NCI-H2029 treated with DMSO at 0.1 percent for 48 hours (cell line): ENCODE data around the gene NGFR.

Source experiments
- DNase-seq: peaks from one replicate; lab custom pipeline; 2025; lab: John Stamatoyannopoulos, UW

The NGFR gene

DNA sequence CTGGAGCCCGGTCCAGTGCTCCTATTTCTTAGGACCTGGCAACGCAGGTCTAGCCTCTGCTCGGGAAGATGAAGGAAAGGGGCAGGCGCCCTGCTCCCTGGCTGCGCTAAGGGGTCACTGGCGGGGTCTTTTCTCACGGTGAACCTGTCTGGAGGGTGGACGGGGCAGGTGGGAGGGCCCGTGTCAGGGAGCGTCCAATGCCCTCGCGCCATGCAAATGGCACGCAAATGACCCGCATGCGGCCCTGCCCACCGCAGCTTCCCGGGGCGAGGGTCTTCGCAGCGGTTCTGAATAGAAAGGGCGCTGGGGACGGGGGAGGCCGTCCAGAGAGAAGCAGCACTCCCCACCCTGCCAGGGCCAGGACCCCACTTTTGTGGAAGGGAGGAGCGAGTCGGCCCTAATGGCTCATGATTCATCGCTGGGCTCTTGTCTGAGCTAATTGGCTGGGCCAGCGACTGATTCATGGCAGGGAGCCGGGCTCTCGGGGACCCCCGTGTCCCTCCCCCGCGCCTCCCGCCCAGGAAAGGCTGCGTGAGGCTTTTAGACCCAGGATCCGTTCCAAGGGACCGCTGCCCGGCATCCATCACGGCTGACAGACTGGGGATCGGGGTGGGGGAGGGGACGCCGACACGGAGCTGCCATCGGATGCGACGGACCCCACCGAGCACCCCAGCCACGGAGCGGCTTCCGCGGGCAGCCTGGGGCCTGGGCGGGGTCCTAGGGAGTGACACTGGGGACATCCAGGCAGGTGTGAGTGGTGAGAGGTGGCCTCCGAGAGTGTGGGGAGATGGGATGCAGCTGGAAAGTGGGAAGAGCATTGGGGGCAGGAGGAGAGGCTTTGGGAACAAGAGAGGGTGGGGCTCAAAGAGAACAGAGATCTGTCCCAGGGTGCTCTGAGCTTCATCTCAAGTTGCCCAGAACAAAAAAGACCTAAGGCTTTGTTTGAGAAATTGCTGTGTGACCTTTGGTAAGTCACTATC, 25.0 kb upstream of the NGFR start:
- no peak for DNase-seq

DNA sequence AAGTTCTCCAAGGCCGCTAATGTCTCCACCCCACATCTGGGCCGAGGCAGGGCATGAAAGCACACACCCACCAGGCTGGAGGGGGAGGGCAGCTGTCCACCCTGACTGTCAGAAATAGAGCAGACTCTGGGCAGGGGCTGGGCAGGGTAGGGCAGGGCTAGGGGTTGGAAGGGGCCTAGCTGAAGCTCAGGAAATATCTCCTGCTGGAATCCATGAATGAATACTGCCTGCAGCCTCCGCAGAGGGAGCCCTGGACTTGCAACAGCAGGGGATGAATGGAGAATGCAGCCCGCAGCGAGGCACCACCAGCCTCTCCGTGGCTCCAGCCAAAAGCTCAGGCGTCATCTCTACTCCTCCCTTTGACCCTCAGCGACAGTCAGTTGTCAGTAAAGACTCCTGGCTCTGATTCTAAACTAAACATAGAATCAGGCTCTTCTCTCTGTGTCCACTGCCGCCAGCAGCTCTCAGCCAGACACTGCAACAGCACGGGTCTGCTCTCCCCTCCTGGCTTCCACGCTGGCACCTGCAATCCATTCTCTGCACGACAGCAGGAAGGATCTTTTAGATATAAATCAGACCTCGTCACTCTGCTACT, 23.9 kb upstream of the NGFR start:
- no peak for DNase-seq

DNA sequence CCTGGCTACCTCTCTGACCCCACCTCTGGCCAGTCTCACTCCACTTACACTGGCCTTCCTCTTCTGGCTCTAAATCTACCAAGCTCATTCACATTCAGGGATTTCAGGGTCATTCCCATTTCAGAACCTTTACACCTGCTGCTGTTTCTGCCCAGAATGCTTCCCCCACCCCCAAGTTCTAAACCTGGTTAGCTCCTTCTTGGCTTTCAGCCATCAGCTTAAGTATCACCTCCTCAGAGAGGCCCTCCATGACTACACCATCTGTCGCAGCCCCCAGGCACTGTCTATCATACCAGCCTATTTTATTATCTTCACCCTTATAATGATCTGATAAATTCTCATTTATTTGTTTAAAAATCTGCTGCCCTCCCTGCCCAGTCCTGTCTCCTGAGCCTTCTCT, 23.3 kb upstream of the NGFR start:
- DNase-seq: no peak

DNA sequence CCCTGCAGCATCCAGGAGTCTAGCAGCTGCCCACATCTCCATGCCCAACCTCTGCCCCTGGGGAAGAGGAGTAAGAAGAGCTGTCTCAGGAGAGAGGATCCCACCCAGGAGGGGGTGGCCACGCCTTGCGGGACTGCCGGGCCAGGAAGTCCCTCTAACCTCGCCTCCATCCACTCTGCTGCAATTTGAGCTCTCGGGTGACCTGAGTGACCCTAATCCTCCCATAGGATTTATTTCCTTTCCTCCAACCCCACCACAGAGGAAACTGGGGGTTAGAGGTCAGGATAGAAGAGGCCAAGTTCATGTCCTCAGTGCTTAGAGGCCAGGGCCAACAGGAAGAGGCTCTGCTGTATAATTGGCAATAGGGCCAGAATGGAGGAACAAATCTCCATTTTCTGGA, 22.6 kb upstream of the NGFR start:
- no peak for DNase-seq

DNA sequence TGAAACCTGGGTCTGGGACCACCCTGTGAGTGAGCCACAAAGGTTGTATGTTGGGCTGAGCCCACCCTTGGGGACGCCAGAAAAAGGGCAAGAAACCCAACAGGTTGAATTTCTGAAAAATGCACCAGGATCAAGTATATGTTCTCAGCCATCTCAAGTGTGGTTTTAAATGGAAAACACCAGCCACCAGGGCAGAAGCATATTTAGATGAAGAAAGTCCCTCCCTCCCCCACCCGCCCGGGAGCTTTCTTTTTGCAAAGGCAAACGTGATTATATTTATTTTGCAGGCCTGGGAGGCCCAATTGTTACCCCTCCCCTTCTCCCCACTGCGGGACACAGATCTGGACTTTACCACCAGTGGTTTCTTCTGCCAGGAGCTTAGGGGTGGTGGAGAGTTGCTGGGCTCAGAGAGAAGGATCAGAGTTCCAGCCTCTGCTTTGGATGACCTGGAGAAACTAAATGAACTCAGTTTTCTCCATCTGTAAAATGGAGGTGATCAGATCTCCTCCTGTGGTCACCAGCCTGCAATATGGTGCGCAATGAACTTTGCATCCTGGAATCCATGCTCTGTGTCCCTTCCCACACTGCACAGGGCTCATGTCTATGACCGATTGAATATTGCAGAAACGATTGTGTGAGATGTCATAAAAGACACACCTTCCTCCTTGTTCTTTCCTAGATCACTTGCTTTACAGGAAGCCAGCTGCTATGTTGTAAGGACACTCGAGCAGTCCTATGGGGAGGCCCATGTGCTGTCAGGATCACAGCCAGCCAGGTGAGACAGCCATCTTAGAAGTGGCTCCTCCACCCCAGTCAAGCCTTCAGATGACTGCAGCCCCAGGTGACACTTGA, 21.0 kb upstream of the NGFR start:
- no peak for DNase-seq

DNA sequence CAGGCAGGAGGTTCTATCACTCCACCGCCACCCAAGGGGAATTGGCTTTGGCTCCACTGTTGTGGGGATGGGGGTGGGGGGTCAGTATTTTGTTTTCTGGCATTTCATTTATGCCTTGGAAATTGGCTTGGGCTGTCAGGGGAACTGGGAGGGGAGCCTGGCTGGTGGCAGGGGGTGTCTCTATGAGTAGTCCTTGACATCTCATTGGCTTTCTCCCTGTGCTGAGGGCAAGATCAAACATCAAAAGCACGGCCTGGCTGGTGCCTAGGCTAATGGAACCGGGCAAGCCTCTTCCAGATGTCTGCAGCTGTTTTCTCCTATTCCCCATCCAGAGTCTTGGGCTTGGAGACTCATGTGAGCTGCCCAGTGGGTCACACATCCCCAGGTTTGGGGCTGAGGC, 17.4 kb upstream of the NGFR start:
- DNase-seq: no peak

DNA sequence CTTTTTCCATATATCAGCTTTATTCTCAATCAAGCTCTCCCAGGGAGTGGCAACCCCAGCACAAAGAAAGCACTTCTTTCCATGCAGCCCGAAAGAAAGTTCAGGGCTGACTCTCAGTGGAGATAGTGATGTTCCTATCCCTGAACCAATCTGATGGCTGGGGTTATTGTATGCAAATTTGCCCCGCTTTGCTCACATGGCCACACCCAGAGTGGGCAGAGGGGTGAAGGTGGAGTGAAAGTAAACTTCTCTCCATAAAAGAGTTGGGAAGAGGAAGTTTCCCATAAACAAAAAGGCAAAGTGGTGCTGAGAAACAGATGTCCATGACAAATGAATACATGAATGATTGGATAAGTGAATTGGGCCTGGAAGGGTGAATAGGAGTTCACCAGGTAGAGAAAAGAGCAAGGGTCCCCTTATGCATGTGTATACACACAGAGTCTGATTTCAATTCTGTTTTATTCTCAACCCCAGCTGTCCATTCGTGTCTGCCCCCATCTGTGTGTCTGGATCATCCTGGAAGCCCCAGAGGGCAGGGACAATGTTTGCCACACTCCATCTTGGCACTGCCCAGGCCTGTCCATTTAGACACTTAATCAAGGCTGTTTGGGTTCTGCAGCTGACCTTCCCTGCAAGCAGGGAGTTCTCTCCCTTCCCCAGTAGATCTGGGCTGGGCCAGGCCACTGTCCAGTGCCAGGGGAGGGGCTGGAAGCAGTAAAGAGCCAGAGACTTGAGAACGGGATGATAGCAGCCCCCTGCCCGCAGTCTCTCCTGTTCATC, 14.1 kb upstream of the NGFR start:
- no peak for DNase-seq

DNA sequence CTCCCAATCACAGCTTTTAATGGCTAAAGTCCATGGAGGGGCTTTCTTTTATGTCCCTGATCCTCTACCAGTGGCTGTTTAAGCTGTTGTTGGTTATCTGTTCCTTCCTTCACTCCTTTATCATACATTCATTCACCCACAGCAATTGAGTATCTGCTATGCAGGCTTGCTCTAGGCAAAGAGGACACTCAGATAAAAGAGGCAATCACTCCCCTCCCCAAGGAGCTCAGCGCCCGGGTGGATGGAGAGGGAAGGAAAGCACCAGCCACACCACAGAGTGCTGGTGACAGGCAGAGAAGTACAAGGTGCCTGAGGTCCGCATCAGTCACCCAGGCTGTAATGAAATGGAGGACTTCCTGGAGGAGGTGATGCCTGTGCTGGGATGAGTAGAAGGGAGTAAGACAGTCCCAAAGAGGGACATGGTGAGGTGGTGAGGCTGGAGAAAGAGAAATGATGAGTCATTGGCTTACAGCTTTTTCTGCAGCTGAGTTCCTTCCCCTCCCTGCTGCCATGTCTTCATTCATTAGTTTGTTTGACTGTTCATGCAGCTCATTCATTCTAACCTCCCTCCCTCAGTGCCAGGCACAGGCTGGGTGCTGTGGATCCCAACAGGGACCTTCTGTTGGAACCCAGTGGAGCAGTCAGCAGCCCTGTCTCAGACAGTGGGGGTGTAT, 12.8 kb upstream of the NGFR start:
- DNase-seq: no peak

DNA sequence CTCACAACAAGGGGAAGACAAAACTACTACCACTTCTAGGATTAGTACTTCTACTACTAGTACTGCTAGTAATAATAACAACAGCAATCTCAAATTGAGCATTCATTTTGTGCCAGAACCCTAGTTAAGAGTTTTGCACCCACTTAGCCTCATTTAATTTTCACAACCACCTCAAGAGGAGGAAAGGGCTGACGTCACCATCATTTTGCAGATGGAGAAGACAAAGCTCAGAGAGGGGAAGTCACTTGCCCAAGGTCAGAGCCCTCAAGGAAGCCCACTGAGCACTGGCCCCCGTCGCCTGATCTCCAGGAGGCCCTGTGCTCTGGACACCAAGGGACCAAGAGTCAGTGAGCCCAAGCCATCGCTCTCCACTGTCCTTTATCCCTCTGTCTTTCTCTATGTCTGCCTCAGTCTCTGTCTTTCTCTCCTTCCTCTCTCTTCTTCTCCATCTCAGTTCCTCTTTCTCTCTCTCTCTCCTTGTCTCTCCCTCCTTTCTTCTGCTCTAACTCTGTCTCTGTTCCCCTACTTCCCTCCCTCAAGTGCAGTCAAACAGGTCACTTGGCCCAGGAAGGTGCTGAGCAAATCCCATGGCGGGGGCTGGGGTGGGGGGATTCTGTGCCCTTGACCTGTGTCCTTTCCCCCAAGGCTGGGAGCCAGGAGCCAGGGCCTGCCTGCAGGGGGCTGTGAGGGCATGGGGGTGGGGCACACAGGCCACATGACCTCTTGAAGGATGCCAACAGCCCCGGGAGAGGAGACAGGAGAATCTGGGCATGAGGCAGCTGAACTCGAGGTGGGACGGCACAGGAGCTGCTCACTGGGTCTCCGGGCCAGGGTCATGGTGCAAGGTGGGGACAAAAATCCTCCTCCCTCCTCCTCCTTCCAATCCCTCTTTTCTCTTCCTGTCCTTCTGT, 11.2 kb upstream of the NGFR start:
- no peak for DNase-seq

DNA sequence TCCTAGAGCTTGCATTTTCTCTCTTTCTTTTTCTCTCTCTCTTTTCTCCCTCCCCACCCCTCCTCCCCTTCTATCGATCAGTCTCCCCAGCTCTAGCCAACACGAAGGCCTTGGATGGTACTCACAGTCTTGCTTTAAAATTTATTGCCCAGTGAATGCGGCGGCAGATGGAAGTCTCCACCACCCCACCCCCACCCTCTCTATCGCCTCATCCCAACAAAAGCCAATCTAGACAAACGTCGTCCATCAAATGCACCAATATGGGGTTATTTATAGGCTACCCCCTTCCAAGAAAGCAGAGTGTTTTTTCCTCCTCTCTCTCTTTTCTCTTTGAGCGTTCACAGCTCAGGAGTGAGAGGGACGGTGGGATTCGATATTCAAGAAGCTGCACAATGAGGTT, 10.5 kb upstream of the NGFR start:
- no peak for DNase-seq

DNA sequence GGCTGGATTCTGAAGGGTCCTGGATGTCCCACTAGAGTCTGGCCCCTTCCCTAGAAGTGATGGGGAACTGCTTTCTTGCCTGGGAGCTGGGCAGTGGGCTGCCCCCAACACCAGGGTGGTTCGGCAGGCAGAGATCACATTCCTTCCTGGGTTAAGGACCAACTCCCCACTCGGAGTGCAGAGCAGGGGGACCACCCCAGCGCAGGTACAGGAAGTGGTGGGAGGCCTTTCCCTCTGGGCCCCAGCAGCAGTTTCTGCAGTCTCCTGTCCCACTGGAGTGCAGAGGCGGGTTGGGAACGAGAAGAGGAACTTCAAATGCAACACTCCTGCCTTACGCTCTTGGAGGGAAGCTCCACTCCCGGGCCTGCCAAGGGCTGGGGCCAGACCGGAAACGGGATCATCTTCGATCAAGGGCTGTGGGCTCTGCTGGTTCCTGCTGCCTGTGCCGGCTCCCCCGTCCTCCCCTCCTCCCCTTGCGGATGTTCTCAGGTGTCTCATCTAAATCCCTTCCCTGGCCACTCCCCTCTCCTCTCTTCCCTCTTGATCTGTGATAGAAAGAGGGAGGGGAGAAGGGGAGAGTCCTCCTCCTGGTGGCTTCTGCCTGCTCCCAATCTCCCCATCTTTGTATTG, 9.0 kb upstream of the NGFR start:
- DNase-seq: peak; percentile 60

DNA sequence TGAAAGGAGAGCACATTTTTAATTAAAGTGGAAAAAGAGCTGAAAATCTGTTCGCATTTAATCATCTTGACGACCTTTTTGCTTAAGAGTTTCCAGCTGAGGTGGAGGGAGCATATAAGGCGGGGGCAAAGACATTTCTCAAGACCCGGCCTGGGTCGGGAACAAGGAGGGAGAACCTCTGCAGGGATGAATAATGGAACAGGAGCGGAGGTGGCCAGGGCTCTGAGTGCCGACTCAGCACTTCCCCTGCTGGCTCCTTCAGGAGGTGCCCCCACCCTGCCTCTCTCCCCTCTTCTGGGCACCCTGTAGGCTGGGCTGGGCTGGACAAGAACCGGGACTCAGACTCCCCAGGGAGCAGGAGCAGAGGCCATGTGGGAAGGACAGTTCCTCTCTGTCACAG, 7.9 kb upstream of the NGFR start:
- DNase-seq: no peak

DNA sequence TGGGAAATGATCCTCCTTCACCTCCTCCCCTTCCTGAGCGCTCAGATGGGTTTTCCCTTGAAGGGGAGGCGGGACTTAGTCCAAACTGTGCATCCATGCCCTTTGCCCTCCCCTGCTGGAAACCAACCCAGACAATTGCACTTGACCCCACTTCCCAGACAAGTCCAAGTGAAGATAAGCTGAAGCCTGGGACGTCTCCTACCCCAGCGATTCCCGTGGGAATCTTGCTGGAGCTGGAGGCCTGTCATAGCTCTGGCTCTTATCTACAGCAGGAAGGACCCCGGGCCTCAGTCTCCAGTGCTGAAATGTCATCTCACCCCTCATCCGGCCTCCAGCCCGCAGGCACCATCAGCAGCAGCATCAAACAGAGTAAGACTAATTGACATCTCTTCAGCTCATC, 6.5 kb upstream of the NGFR start:
- DNase-seq: no peak

DNA sequence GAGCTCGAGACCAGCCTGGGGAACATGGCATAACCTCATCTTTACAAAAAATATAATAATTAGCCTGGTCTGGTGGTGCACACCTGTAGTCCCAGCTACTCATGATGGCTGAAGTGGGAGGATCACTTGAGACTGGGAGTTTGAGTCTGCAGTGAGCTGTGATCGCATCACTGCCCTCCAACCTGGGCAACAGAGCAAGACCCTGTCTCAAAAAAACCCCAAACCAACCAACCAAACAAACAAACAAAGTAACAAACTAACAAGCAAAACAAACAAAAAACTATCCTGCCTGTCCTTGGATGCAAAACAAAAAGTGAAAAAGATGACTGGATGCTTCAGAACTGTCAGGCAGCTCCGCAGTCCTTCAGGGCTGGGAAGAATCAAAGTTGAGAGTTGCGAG, 5.7 kb upstream of the NGFR start:
- no peak for DNase-seq

DNA sequence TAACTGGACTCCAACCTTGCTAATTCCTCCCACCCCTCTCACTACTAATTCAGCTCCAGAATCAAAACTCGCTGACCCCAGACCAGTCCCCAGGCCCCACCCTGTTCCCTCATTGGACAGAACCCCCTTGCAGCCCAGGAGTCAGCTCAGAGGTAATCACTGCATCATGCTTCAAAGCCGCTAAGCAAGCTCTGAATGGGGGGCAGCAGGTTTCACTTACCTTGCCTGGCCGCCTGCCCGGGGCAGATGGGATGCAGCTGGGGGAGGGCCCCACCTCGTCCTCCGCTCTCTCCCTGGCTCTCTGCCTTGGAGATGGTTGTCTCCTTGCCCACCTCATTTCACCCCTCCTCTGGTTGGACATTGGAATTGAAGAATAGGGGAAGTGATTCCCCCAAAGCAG, 4.8 kb upstream of the NGFR start:
- no peak for DNase-seq

DNA sequence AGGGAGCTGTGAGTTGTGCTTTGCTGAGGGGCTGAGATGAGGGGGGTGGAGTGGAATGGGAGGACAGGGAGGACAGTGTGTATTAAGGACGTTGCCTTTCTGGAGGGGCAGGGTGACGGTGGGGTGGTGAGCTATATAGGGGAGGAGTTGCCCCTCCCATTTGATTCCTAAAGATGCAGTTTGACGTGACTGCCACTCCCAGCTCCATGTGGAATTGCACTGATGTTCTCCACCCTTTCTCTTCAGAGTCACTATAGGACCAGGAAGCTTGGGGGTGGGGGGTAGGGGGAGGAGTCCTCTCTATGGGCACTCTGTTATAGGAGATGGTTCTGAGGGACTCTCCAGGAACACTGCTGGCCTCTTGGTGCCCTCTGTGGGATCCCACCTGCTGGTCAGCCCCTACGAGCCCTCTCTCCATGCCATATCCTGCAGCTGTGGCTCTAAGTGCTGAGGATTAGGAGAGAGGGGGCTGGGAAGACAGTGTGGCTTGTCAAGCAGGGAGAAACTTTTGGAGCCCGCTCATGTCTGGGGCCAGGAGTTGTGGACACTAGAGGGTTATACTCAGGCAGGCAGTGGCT, 3.8 kb upstream of the NGFR start:
- no peak for DNase-seq

DNA sequence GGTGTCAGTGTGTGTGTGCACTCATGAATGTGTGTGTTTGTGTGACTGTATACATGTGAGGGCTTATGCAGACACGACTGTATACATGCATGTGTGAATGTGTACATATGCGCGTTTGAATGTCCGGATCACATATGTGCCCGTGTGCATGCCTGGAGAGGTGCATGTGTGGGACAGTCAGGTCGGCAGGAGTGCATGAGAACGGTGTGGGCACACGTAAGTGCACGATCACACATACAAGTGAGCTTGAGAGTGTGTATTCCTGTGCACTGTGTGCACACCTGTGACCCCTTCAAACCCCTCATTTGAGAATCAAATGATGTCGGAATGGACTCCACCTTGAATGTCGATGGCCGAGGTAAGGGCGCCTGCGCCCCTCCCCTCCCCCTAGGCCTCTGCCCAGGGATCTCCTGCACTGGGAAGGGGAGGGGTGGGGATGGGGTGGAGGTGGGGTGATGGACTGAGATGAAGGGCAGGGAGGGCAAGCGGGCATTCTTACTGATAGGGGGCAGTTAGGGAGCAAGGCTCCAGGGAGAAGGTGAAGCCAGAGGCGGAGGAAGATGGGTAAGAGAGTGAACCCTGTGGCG, 601 bp upstream of the NGFR start:
- no peak for DNase-seq

DNA sequence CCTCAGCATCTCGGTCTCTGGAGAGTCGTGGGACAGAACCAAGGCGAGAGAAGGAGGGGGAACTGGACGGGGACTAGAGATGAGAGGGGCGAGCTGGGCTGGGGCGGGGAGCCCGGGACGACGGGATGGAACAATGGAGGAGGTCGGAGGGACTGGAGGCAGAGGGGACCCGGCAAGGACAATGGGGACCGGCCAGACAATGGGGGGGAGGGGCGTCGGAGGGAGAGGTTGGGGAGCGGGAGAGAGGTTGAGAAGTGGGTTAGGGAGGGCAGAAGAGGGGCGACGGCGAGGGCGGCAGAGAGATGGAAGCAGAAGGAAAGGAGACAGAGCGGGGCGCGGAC, 719 bp downstream of the NGFR start:
- no peak for DNase-seq

DNA sequence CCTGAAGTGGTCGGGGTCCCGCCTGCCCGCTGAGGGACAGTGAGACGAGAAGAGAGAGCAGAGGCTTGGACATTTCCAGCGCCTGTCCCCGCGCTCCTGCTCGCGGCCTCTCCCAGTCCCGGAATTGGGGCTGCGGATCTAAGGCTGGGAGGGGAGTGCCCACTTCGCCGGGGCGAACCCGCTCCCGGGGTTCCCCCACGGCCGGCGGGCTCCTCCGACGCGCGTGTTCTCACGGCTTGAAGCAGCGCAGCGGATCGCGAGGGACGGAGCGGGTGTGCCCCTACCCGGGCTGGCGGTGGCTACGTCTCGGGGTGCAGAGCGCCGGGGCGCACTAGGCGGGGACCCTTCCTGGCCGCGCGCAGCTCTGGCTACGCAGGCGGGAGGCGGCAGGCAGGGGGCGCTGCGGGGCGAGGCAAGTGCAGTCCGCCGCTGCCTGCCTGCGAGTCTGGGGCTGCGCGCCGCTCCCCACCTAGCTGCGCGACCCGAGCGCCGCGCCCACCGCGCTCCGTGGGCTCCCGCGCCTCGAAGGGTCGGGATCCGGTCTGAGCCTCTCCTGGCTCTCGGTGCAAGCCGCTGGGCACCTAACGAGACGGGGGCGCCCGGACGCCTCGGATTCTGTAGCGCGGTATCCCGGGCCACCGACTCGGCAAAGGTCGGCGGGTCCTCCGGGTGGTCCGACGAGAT, 1.2 kb downstream of the NGFR start:
- DNase-seq: no peak
